Tongue (tissue), 2 donors: Measurements from ENCODE around the gene VILL. TPM values are rescaled to one million over a fixed set of nuclear protein-coding genes. Genes with fewer than 3 reads are reported as not detected.
A peak's percentile ranks its signal among the peaks of the same experiment; 100 is the strongest.
"Not testable (repeated sequence)": the region's sequence is repeated elsewhere in the genome, so short reads cannot be mapped to it uniquely, and the experiment has no call there.

ENCODE experiments used
- DNase-seq: peaks from one replicate; pipeline ENCODE4 v3.0.0-alpha.2; 2015
- total RNA-seq: library from RNA; depleted of rRNA; stranded (reverse); fragments of >200 nt; gene quantifications from one replicate; pipeline ENCODE4 v1.2.3, GENCODE V29; 2014

The VILL gene
- total RNA-seq, 1 donor from 2014 or later, result 7.0 TPM

DNA sequence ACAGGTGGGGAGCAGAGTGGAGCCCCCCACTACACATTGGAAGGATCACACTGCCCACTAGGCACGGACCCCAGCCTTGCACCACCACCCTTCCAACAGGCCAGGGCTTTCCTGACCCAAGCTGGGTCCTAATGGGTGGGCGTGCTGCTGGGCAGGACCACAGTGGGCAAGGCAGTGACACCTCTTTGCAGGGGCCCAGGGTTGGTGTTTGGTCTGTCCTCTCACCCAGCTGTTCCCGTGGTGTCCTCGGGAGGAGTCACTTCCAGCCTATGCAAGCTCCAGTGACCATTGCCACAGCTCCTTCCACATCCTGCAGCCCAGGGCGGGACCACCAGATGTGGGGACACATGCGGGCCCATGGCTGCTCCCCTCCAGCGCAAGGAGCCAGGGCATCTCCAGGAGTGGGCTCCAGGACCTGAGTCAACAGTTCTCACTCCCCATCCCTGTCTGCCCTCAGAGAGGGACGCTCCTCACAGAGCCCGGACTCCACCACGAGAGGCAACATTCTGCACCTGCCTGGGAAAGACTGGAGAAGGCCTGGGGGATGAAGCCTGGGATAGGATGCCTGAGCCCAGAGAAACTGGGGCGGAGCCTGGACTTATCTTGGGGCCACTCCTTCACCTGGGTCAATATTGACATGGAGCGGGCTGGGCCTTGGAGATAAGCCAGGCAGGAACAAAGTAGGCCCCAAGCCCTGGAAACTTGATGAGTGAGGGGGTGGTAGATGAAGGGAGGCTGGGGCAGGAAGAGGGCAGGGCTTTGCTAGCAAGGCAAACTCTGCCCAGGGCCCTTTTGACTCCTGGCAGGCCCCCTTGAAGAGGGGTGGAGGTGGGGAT is 3.9 kb upstream of the VILL start:
- DNase-seq, result no peak

DNA sequence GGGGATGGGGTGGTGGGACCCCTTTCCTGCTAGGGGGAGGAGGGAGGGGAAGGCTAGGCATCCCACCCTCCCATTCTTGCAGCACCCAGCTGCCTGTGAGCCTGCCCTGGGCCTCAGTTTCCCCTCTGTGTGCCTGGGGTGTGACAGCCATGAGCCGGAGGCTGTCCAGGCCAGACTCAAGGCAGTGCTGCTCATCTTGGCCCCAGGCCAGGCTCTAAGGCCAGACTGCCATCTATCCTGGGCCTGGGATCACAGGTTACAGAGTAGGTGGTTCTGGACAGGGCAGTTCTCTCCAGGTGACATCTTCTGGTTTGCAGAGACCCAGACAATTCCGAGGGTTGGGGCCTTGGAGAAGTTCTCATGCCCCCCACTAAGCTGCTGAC is 3.3 kb upstream of the VILL start:
- no peak for DNase-seq

- no peak for DNase-seq
Observed at GRCh38 chr3:37987751-37988179, 2.8 kb upstream of the VILL start.

DNA sequence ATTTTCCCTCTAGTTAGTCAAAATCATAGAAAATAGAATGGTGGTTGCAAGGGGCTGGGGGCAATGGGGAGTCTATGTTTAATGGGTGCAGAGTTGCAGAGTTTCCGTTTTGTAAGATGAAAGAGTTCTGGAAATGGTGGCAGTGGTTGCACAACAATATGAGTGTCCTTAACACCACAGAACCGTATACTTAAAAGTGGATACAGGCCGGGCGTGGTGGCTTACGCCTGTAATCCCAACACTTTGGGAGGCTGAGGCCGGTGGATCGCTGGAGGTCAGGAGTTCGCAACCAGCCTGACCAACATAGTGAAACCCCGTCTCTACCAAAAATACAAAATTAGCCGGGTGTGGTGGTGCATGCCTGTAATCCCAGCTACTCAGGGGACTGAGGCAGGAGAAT is 2.2 kb upstream of the VILL start:
- DNase-seq, result not testable (repeated sequence)

- DNase-seq, result no peak
Observed at GRCh38 chr3:37988931-37989525, 1.6 kb upstream of the VILL start.

GRCh38 chr3:37989821-37990480 is 635 bp upstream of the VILL start:
- no peak for DNase-seq

DNA sequence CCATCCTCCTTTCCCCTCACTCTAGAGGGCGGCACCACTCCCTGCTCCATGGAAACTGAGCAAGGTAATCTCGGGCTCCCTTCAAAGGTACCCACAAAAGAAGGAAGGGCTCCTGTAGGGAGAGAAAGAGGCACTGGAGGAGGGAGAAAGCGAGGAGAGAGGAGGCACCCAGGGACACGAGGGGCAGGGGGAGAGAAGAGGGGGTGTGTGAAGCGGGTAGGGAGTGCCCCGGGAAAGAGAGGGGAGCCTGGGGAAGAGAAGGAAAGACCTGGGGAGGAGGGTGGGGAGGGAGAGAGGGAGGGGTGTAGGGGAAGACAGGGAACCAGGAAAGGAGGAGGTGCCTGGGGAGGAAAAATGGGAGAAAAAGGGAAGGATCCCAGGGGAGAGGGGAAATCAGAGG is 523 bp downstream of the VILL start:
- DNase-seq, result no peak

DNA sequence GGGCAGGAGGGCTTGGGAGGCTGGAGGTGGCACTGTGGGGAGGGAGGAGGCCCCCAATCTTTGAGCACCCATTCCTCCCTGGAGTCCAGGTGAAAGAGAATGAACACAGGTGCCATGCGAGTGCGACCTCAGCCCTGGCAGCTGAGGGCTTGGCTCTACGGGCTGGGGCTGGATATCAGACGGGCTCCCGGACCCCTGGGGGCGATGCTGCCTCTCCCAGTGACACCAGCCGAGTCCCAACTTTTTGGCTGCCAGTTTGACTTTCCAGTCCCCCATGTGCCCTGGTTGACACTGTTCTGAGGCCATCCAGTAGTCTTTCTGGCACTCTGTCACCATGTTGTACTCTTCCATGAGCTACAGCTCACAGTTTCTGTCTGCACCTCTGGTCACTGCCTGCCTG is 1.2 kb downstream of the VILL start:
- DNase-seq, result no peak

DNA sequence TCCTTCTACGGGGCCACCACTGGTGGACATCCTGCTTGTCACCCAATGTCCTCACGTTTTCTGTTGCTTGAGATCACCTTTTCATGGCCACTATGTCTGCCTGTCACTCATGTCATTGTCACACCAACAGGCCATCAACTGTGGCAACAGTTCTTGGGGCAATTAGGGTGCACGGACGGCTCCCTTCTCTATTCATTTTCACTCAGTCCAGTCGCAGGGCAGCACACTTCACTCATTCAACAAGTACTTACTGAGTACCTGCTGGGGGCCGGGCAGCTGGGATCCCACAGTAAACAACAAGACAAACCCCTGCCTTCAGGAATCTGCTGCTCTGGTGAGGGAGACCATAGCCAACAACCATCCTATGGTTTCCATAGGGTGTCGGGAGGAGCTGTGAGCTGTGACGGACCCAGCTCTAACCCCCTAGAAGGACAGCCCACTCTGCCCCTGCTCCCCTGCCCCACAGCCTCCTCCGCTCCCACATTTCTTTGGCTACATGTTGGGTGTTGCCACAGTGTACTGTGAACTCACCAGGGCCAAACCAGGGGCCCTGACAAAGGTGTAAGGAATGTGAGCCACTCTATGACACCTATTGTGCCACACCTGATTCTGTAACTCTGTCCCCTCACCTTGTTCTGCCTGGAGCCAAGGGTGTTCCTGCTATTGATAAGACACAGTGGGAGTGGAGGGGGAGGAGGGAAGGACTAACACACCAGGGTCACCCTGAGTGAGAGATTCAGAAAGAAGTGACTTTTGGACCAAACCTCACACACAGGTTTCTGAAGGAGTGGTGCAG is 1.9 kb downstream of the VILL start:
- no peak for DNase-seq

DNA sequence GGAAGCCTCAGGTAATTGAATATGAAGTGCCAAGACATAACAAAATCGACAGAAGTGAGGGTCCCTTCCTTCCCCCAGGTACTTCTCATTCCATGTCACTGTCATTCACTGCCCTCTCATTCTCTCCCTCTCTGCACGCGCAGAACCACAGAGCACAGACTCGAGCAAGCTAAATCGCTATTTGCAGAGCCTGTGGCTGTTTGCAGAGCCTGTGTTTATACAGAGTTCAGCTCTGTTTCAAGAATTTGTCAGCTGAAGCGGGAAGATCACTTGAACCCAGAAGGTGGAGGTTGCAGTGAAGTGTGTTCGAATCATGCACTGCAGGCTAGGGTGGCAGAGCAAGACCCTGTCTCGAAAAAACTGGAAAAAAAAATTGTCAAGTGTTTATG is 2.5 kb downstream of the VILL start:
- DNase-seq, result no peak

DNA sequence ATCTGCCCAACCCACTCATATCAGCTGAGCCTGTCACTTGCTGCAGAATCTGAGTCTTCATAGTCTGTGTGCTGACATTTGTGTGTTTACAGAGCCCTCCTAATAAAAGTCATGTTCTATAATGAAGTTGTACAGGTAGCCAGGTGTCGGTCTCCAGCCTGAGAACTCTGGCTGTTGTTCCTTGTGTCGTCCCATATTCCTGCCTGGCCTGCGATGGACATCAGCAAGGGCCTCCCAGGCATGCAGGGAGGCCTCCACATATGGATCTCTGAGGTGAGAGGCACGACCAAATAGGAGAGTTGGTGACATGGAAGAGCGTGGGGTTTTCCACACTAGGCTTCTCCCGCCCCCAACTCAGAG is 2.9 kb downstream of the VILL start:
- no peak for DNase-seq

DNA sequence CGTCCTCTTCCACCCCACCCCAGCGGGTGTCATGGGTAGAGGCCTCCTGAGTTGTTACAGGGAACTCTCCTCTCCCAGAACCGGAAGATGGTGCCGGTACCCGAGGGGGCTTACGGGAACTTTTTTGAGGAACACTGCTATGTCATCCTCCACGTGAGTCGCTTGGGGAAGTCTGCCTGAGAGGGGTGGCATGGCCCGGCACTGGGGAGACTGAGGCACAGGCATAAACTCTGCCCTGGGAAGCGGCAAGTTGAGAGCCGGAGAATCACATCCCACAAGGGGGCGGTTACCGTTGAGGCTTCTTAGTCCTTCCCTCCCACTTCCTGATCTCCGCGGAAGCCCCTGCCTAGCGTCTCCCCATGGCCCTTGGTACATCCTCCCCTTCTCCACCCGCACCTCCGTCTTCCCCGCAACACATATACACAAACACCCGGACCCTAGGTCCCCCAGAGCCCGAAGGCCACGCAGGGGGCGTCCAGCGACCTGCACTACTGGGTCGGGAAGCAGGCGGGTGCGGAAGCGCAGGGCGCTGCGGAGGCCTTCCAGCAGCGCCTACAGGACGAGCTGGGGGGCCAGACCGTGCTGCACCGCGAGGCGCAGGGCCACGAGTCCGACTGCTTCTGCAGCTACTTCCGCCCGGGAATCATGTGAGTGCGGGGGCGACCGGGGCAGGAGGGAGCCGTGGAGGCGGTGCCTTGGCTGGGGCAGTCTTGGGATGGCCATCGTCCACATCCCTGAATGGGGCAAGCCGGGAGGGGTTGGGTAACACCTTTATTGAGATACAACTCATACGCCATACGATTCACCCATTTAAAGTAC is 3.4 kb downstream of the VILL start:
- DNase-seq, result peak; percentile 79

DNA sequence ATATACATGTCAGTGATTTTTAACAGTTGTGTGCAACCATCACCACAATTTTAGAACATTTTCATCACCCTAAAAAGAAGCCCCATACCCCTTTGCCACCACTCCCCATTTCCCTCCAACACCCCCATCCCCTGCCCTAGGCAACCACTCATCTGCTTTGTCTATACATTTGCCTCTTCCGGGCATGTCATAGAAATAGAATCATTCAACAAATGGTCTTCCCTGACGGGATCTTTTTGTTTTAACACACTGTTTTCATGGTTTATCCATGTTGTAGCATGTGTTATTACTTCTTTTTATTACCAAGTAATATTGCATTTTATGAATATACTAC is 4.0 kb downstream of the VILL start:
- no peak for DNase-seq

GRCh38 chr3:37995652-37996641 is 5.4 kb downstream of the VILL start:
- DNase-seq, result no peak

- DNase-seq, result peak; percentile 89
Observed at GRCh38 chr3:37996785-37997301, 6.3 kb downstream of the VILL start.

DNA sequence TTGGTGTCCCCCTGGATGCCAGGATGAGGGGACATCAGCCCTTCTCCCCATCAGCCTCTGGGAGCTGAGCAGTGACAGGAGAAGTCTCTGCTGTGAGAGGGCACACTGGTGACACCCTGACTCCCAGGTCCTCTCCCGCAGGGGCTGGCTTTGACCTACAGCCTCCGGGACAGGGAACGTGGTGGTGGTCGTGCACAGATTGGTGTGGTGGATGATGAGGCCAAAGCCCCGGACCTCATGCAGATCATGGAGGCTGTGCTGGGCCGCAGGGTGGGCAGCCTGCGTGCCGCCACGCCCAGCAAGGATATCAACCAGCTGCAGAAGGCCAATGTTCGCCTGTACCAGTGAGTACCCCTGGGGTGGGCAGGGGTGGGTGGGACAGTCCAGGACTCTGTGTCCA is 6.8 kb downstream of the VILL start:
- DNase-seq, result no peak

- DNase-seq, result no peak
Observed at GRCh38 chr3:37997791-37998370, 7.3 kb downstream of the VILL start.

GRCh38 chr3:37999836-38000235 is 9.2 kb downstream of the VILL start:
- no peak for DNase-seq

DNA sequence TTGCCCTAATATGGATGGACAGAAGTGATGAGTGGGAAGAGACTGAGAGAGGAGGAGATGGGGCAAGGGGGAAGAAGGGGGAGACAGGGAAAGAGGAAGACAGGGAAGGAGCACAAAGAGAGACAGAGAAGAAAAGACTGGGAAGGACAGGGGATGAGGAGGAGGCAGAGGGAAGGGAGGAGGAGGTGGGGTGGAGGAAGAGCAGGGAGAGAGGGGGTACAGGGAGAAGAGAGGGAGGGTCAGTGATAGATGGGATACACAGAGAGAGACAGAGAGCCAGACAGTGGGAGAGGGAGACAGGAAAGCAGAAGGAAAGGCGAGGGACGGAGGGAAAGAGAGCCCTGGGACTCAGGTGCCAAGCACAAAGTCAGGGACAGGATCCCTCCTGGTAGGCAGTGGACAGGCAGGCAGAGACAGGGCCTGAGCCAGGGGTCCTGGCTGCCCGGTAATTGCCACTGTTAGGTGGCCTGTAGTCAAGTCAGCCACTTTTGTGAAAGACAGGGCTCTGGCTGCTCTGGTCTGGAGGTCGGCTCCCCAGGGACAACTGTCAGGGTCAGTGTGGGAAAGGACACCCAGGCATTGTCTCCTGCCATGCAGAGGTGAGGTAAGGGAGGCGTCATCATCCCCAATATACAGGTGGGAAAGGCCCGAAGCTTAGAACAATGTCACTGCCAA is 9.8 kb downstream of the VILL start:
- DNase-seq, result no peak
